Cardiac fibroblast (primary cell): ENCODE data around the gene ATP6V1C2.

Experiments used
- DNase-seq, 2 donors: peaks; one replicate each; pipeline versions ENCODE4 v3.0.0 to v3.0.0-alpha.2; 2010; ENCODE audit warnings: low read depth in 2 of 2
- H3K4me3 ChIP-seq, 2 donors: replicated peaks in 1 of 2; 1 replicate in 1 of 2; 2 replicates in 1 of 2; pipeline ENCODE4 v1.5.1; 2011; ENCODE audit warnings: low read depth in 2 of 2, low read length in 2 of 2, mild to moderate bottlenecking in 2 of 2, moderate library complexity in 1 of 2
- CTCF ChIP-seq: IDR thresholded peaks from one replicate; pipeline ENCODE4 v1.5.1; 2011; ENCODE audit warnings: low read depth, mild to moderate bottlenecking, low read length, inconsistent platforms

ATP6V1C2 gene

GRCh38 chr2:10709290-10709939, 12.0 kb upstream of the ATP6V1C2 start:
- DNase-seq = peak; percentile 36 to 42
- no peak overlapping the region for H3K4me3 ChIP-seq
- TF ChIP-seq CTCF = peak; percentile 53

- H3K4me3 ChIP-seq = no peak overlapping the region
- no peak for DNase-seq
- TF ChIP-seq CTCF = no peak
Measured at GRCh38 chr2:10712185-10712809, 9.1 kb upstream of the ATP6V1C2 start.

GRCh38 chr2:10716581-10716980, 4.8 kb upstream of the ATP6V1C2 start:
- no peak for DNase-seq
- no peak overlapping the region for H3K4me3 ChIP-seq
- TF ChIP-seq CTCF = no peak

- DNase-seq = peak; percentile 76 to 77
- H3K4me3 ChIP-seq = no peak overlapping the region
- no peak for TF ChIP-seq CTCF
Measured at GRCh38 chr2:10717628-10718027, 3.8 kb upstream of the ATP6V1C2 start.

GRCh38 chr2:10720306-10720705, 1.1 kb upstream of the ATP6V1C2 start:
- no peak for DNase-seq
- H3K4me3 ChIP-seq = no peak overlapping the region
- no peak for TF ChIP-seq CTCF

- H3K4me3 ChIP-seq = peak overlapping the region in 1 of 2 donors; percentile 14
- no peak for TF ChIP-seq CTCF
- no peak for DNase-seq
Measured at GRCh38 chr2:10720947-10721395, 459 bp upstream of the ATP6V1C2 start.
